OCI-LY1 (cell line): Measurements from ENCODE around the gene BAD.

Experiments used
- H2AFZ ChIP-seq: fragments of 200-600 bp; sonication (generic), shearing (Covaris generic); 2 replicates; pipeline ENCODE4 v1.6.0; 2014; ENCODE audit warnings: antibody characterized with exemption, mild to moderate bottlenecking, low read length
- H3F3A ChIP-seq: fragments of 200-600 bp; sonication (generic), shearing (Covaris generic); 2 replicates; pipeline ENCODE4 v1.6.0; 2014; ENCODE audit warnings: mild to moderate bottlenecking, antibody characterized with exemption, low read length, moderate library complexity; ENCODE audit not compliant: insufficient read depth
- H3K27ac ChIP-seq: fragments of 200-600 bp; sonication (generic); 2 replicates; pipeline ENCODE4 v1.5.1; 2014; ENCODE audit warnings: low read length, mixed run types, mild to moderate bottlenecking, low read depth; ENCODE audit not compliant: poor library complexity, severe bottlenecking
- H3K27me3 ChIP-seq: fragments of 200-600 bp; sonication (generic); 2 replicates; pipeline ENCODE4 v1.6.0; 2014; ENCODE audit warnings: antibody characterized with exemption, mild to moderate bottlenecking, low read length, moderate library complexity; ENCODE audit not compliant: insufficient read depth
- H3K36me3 ChIP-seq: fragments of 200-600 bp; sonication (generic); 2 replicates; pipeline ENCODE4 v1.6.1; 2014; ENCODE audit warnings: mild to moderate bottlenecking, antibody characterized with exemption, low read length, moderate library complexity, mixed read lengths; ENCODE audit not compliant: insufficient read depth
- H3K4me1 ChIP-seq: fragments of 200-600 bp; sonication (generic); 2 replicates; pipeline ENCODE4 v1.5.1; 2014; ENCODE audit warnings: mild to moderate bottlenecking, low read length, moderate library complexity; ENCODE audit not compliant: insufficient read depth, severe bottlenecking
- H3K4me2 ChIP-seq: fragments of 200-600 bp; sonication (generic), shearing (Covaris generic); 2 replicates; pipeline ENCODE4 v1.6.1; 2014; ENCODE audit warnings: low read length
- H3K4me3 ChIP-seq: fragments of 200-600 bp; sonication (generic); 2 replicates; pipeline ENCODE4 v1.5.1; 2014; ENCODE audit warnings: low read length, low read depth, mild to moderate bottlenecking, mixed read lengths; ENCODE audit not compliant: poor library complexity, severe bottlenecking
- H3K79me2 ChIP-seq: fragments of 200-600 bp; shearing (Covaris generic); 2 replicates; pipeline ENCODE4 v1.6.1; 2016; ENCODE audit warnings: mixed run types, low read length, mixed read lengths; ENCODE audit not compliant: insufficient read depth
- H3K9ac ChIP-seq: fragments of 200-600 bp; sonication (generic), shearing (Covaris generic); 2 replicates; pipeline ENCODE4 v1.6.1; 2014; ENCODE audit warnings: mild to moderate bottlenecking, low read length, mixed read lengths
- H3K9me2 ChIP-seq: fragments of 200-600 bp; sonication (generic), shearing (Covaris generic); 2 replicates; pipeline ENCODE4 v1.6.1; 2014; ENCODE audit warnings: low read depth, mild to moderate bottlenecking, low read length, mixed read lengths
- H3K9me3 ChIP-seq: fragments of 200-600 bp; shearing (Covaris generic); 2 replicates; pipeline ENCODE4 v1.6.1; 2014; ENCODE audit warnings: low read length, mixed read lengths
- H4K20me1 ChIP-seq: fragments of 200-600 bp; sonication (generic), shearing (Covaris generic); 2 replicates; pipeline ENCODE4 v1.6.0; 2016; ENCODE audit warnings: mild to moderate bottlenecking, low read length; ENCODE audit not compliant: insufficient read depth
- EZH2 ChIP-seq: fragments of 200-600 bp; sonication (generic), shearing (Covaris generic); IDR thresholded peaks from 2 replicates; pipeline ENCODE4 v1.8.0; 2017; ENCODE audit warnings: borderline replicate concordance, mixed run types, mild to moderate bottlenecking, antibody characterized with exemption, low read length, moderate library complexity, mixed read lengths
- TF ChIP-seq, protein P1 (sequence below): fragments of 200-600 bp; sonication (generic), shearing (Covaris generic); IDR thresholded peaks from 2 replicates; pipeline ENCODE4 v1.5.1; 2017; ENCODE audit warnings: mild to moderate bottlenecking, antibody characterized with exemption, low read length, moderate library complexity, mixed read lengths

Gene BAD

DNA sequence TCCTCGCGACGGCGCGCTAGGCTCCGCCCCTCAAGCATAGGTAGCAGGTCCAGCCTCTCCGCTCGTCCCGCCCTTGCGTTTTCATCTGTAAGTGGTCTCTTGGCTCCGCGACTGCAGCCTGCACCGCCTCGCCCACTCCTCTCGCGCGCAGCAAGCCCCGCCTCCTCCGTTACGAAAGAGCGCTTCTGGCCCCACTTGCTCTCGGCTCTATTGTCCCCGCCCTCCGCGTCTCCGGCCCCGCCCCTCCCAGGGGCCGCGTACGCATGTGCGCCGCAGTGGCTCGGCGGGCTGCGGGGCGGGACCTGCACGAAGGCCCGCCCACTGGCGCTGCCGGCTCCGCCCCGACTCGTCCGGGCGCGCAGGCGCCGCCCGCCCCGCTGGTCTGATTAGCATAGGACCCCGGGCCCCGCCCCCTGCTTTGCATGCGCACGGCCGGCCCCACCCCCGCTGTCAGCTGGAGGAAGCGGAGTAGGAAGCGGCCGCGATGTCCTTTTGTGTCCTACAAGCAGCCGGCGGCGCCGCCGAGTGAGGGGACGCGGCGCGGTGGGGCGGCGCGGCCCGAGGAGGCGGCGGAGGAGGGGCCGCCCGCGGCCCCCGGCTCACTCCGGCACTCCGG, 20.7 kb upstream of the BAD start, which contains the start of gene ESRRA:
ESRRA (plus strand) TSS at position 450 of the 616 bp plus-strand sequence. CDS start 1,656 bp downstream, outside the sequence.
- Histone ChIP-seq H3K36me3 (peaks cover 9% of the 10 kb centered on the region; the same call in 1 of the 2 replicates), H3K4me2 (peak within 1 kb of the TSS; percentile 94), H3K27me3 (no peaks in the 10 kb centered on the region; the same call in 1 of the 2 replicates), H3K4me1 (peaks cover 27% of the 10 kb centered on the region), H3K9ac (peak within 1 kb of the TSS; percentile 95), H3K79me2 (peaks cover 10% of the 10 kb centered on the region), H3F3A (no peaks in the 10 kb centered on the region), H2AFZ (no peak within 1 kb of the TSS), H3K9me3 (no peaks in the 10 kb centered on the region), H4K20me1 (no peaks in the 10 kb centered on the region), H3K27ac (peak within 1 kb of the TSS; percentile 95), H3K4me3 (peak within 1 kb of the TSS; percentile 77), H3K9me2 (no peaks in the 10 kb centered on the region)
- TF ChIP-seq EZH2 = no peak
- TF ChIP-seq, protein P1, sequence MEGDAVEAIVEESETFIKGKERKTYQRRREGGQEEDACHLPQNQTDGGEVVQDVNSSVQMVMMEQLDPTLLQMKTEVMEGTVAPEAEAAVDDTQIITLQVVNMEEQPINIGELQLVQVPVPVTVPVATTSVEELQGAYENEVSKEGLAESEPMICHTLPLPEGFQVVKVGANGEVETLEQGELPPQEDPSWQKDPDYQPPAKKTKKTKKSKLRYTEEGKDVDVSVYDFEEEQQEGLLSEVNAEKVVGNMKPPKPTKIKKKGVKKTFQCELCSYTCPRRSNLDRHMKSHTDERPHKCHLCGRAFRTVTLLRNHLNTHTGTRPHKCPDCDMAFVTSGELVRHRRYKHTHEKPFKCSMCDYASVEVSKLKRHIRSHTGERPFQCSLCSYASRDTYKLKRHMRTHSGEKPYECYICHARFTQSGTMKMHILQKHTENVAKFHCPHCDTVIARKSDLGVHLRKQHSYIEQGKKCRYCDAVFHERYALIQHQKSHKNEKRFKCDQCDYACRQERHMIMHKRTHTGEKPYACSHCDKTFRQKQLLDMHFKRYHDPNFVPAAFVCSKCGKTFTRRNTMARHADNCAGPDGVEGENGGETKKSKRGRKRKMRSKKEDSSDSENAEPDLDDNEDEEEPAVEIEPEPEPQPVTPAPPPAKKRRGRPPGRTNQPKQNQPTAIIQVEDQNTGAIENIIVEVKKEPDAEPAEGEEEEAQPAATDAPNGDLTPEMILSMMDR = no peak

DNA sequence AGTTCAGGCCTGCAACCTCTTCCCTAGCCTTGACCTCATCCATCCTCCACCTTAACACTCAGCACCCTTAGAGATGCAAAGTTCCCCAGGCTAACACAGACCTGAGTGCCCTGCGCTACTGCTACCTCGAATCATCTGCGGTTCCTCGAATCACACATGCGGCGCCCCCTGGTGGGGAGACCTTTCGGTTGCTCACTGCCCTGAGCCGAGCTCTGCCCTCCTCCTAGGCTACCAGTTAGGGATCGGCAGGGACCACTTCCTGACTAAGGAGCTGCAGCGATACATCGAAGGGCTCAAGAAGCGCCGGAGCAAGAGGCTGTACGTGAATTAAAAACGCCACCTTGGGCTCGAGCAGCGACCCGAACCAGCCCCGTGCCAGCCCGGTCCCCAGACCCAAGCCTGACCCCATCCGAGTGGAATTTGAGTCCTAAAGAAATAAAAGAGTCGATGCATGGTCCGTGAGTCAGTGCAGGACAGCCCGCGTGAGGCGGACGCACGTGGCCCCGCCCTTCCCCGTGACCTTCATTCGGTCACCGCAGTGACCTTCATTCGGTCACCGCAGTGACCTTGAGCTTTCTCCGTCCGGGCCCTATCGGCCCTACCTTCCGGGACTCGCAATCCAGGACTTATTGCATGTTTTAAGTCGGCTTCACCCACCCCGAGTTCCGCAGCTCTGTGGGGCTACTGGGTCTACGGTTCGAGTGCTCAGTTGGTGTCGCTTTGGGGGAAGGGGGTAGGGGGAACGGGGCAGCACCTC, 20.0 kb upstream of the BAD start:
- no peak overlapping the region for H2AFZ ChIP-seq
- peaks cover 27% of the 10 kb centered on the region for H3K4me1 ChIP-seq

DNA sequence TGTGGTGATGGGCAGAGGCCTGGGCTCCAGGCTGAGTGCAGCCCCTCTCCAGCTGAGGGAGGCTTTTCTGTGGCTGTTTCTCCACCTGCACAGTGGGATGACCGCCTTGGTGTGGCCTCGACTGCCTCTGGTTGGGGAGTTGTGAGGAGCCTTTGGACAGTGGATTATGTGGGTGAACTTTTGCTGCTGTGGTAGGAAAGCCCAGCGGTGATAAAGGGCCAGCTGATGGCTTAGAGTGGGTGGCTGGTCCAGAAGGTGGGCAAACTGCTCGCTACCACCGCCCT, 19.5 kb upstream of the BAD start:
- H3K4me2 ChIP-seq = peak overlapping the region; percentile 82
- peak overlapping the region; percentile 95; the same call in 1 of the 2 replicates for H3K9ac ChIP-seq
- peaks cover 27% of the 10 kb centered on the region for H3K4me1 ChIP-seq
- no peak overlapping the region for H2AFZ ChIP-seq
- TF ChIP-seq EZH2 = no peak
- TF ChIP-seq, protein P1 = no peak
- no peaks in the 10 kb centered on the region; the same call in 1 of the 2 replicates for H3K27me3 ChIP-seq
- H3F3A ChIP-seq = no peaks in the 10 kb centered on the region
- no peaks in the 10 kb centered on the region for H3K9me2 ChIP-seq
- peaks cover 9% of the 10 kb centered on the region; the same call in 1 of the 2 replicates for H3K36me3 ChIP-seq
- H3K4me3 ChIP-seq = peak overlapping the region; percentile 77
- no peaks in the 10 kb centered on the region for H4K20me1 ChIP-seq
- no peaks in the 10 kb centered on the region for H3K9me3 ChIP-seq
- peaks cover 10% of the 10 kb centered on the region for H3K79me2 ChIP-seq
- no peak overlapping the region for H3K27ac ChIP-seq

More for the DNA sequence above, 20.0 kb upstream of the BAD start:
- Histone ChIP-seq H3K79me2 (peaks cover 10% of the 10 kb centered on the region), H3K9me2 (no peaks in the 10 kb centered on the region), H3K4me3 (peak overlapping the region; percentile 77), H3F3A (no peaks in the 10 kb centered on the region), H3K27me3 (no peaks in the 10 kb centered on the region; the same call in 1 of the 2 replicates), H3K9ac (peak overlapping the region; percentile 95), H3K27ac (peak overlapping the region; percentile 95), H4K20me1 (no peaks in the 10 kb centered on the region), H3K4me2 (peak overlapping the region; percentile 82), H3K9me3 (no peaks in the 10 kb centered on the region), H3K36me3 (peaks cover 9% of the 10 kb centered on the region; the same call in 1 of the 2 replicates)
- no peak for TF ChIP-seq EZH2
- TF ChIP-seq, protein P1 = peak; percentile 98
